Measurements from ENCODE around the gene SETBP1. TPM values are rescaled to one million over a fixed set of nuclear protein-coding genes. Genes with fewer than 3 reads are reported as not detected.

The SETBP1 gene
- total and polyA plus RNA-seq, 9 of the 15 experiments (the other 6 are each of a cell fraction or from before 2014, with no cell fraction given), result under 0.01 to 0.13 (median 0.04) TPM

DNA sequence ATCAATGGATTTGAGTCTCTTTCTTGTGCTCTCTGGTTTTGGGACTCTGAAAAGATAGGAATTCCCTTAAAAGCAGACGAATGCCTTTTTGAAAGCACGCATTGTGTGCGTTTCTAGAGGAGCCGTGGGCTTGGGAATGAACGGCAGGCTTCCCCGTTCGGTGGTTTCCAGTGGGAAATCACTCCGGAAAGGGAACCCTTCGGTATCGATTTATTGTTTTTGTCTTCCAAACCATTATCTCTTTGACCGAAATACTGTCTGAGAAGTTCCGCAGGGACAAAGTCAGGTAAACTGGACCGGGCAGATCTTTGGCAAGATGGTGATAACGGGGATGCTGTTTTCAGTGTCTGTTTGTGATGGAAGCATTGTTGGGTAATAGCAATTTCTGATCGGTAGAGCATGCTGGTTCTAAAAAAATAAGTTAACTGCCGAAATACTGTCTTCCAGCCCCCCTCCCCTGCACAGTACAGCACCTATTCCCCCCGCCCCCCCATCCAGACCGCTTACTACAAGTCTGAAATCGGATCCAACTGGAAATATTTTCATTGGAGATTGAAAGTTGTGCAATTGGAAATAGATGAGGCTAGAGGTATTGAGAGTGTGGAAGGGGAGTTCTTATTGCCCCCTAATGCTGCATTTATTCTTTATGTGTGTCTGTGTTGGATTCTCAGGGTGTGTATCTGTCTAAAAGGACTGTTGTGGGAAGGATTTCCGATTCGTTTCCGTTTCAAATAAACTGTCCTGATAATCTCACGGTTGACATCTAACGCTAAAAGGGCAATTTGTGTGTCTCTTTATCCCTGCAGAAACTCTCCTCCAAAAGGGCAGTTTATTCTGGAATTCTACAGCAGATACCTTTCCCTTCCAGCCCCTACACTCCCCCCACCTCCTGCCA is 635 bp downstream of the SETBP1 start:
- DNase-seq (ENCODE audit: extremely low read depth in 1 of 4, low spot score in 3 of 4) (no peak), FAIRE-seq (no peak), ATAC-seq (no peak)
- H3K79me2 ChIP-seq (ENCODE audit: control insufficient read depth, insufficient read depth, low read length), result no peaks in the 10 kb centered on the region
- H3K4me3 ChIP-seq, result no peak overlapping the region
- H3K27ac ChIP-seq (ENCODE audit: extremely low read depth, low read depth, low read length), result no peak overlapping the region
- in situ Hi-C loops (cut with MboI), result no loop called here
- intact Hi-C loops (cut with micrococcal nuclease), result no loop called here
- CTCF ChIA-PET (ENCODE audit: low intra/inter-chr PET ratio), result no interaction called here
- peaks cover 0 to 10% of the 10 kb centered on the region in 2 experiments; a peak in 2 of 5 replicates for H3K4me1 ChIP-seq (replicated peaks in 1 of 2; ENCODE audit: control insufficient read depth in 2 of 2, insufficient read depth in 2 of 2, low read length in 2 of 2)
- 18% methylated on average over 22 of the region's 24 CpGs for WGBS (ENCODE audit: insufficient coverage, low coverage, missing lambda C conversion rate)
- no peak overlapping the region for H3K9ac ChIP-seq (ENCODE audit: insufficient read depth in 1 of 2, low read depth in 2 of 2, low read length in 2 of 2)
- POLR2A ChIA-PET, result no interaction called here
- H4K20me1 ChIP-seq (replicated peaks; ENCODE audit: control insufficient read depth, insufficient read depth, low read length), result no peaks in the 10 kb centered on the region
- H3K27me3 ChIP-seq (ENCODE audit: control insufficient read depth in 2 of 2, insufficient read depth in 2 of 2, low read length in 2 of 2), result peaks cover 2 to 13% of the 10 kb centered on the region in 2 experiments; a peak in 3 of 5 replicates
- no peaks in the 10 kb centered on the region for H3K9me1 ChIP-seq (ENCODE audit: control insufficient read depth, insufficient read depth, low read length)
- H2AFZ ChIP-seq (ENCODE audit: low read depth, low read length), result no peak overlapping the region
- H3K9me3 ChIP-seq (replicated peaks; ENCODE audit: control insufficient read depth, insufficient read depth, low read depth, low read length), result no peaks in the 10 kb centered on the region
- H3K36me3 ChIP-seq (ENCODE audit: control insufficient read depth, insufficient read depth, low read length), result no peaks in the 10 kb centered on the region
- no peak for TF ChIP-seq DDX20 (tag; IDR thresholded peaks at IDR 0.05; ENCODE audit: low read depth)
- TF ChIP-seq HOXB6 (CRISPR knock-in tag; IDR thresholded peaks at IDR 0.05; ENCODE audit: borderline replicate concordance), result no peak
- BruUV-seq (replicated peaks), result no TSS peak
- H3K4me2 ChIP-seq (ENCODE audit: insufficient read depth, low read length), result no peak overlapping the region

DNA sequence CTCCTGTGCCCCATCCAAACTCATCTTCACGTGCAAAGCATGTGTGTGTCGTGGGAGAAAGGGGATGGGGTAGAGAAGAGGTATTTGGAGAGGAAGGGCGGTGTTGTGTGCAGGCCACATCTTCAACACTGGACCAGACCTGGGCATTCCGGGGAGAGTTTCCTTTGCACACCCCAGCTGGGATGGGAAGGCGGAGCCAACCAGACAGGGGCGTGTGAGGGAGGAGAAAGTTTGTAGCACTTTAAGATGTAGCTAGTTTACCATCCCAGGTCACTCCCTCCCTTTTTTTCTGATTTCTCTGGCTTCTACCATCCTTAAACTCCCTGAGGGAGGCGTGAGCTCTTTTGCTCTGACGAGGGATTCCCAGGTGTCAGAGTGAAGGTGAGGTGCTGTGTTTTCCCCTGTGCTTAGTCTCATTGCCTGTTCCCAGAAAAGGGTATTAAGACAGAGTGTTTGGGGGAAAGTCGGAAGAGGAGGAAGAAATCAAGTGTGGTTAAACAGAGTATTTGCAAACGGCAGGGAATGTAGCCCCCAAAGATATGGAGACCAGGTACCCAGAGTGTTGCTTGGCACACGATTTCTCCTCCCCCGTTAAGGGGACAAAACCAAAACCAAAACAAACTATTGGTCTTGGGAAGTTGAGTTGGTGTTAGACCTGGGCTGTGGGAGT is 1.6 kb downstream of the SETBP1 start:
- Histone ChIP-seq H3K4me3 (no peak overlapping the region), H3K9me3 (replicated peaks; ENCODE audit: control insufficient read depth, insufficient read depth, low read depth, low read length) (no peaks in the 10 kb centered on the region), H3K9me1 (ENCODE audit: control insufficient read depth, insufficient read depth, low read length) (no peaks in the 10 kb centered on the region), H3K4me1 (replicated peaks in 1 of 2; ENCODE audit: control insufficient read depth in 2 of 2, insufficient read depth in 2 of 2, low read length in 2 of 2) (peaks cover 0 to 10% of the 10 kb centered on the region in 2 experiments; a peak in 2 of 5 replicates), H3K79me2 (ENCODE audit: control insufficient read depth, insufficient read depth, low read length) (no peaks in the 10 kb centered on the region), H3K4me2 (ENCODE audit: insufficient read depth, low read length) (no peak overlapping the region), H3K9ac (ENCODE audit: insufficient read depth in 1 of 2, low read depth in 2 of 2, low read length in 2 of 2) (no peak overlapping the region), H2AFZ (ENCODE audit: low read depth, low read length) (no peak overlapping the region), H3K27ac (ENCODE audit: extremely low read depth, low read depth, low read length) (no peak overlapping the region), H3K36me3 (ENCODE audit: control insufficient read depth, insufficient read depth, low read length) (no peaks in the 10 kb centered on the region), H3K27me3 (ENCODE audit: control insufficient read depth in 2 of 2, insufficient read depth in 2 of 2, low read length in 2 of 2) (peaks cover 2 to 13% of the 10 kb centered on the region in 2 experiments; a peak in 4 of 5 replicates), H4K20me1 (replicated peaks; ENCODE audit: control insufficient read depth, insufficient read depth, low read length) (no peaks in the 10 kb centered on the region)
- intact Hi-C loops (cut with micrococcal nuclease) (no loop called here), in situ Hi-C loops (cut with MboI) (no loop called here)
- no peak for TF ChIP-seq MNT (conservative IDR thresholded peaks at IDR 0.05)
- DNase-seq (ENCODE audit: extremely low read depth in 1 of 4, low spot score in 3 of 4) (no peak), ATAC-seq (no peak), FAIRE-seq (no peak)
- ChIA-PET POLR2A (no interaction called here), CTCF (ENCODE audit: low intra/inter-chr PET ratio) (no interaction called here)
- no TSS peak for BruUV-seq (replicated peaks)
- WGBS (ENCODE audit: insufficient coverage, low coverage, missing lambda C conversion rate), result 0% methylated on average over 8 of the region's 12 CpGs
